ENCODE measurements around the gene RIOK2.
"Not testable (repeated sequence)": the region's sequence is repeated elsewhere in the genome, so short reads cannot be mapped to it uniquely, and the experiment has no call there.

The RIOK2 gene

DNA sequence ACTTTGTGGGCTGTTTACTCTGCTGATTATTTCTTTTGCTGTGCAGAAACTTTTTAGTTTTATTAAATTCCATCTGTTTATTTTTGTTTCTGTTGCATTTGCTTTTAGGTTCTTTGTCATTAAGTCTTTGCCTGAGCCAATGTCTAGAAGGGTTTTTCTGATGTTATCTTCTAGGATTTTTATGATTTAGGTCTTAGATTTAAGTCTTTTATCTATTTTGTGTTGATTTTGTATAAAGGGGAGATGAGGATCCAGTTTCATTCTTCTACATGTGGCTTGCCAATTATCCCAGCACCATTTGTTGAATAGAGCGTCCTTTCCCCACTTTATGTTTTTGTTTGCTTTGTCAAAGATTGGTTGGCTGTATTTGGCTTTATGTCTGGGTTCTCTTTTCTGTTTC, 6.5 kb upstream of the RIOK2 start:
- H3K27ac Mint-ChIP-seq; H3K4me1 Mint-ChIP-seq (ENCODE audit: low read depth); H3K36me3 Mint-ChIP-seq (ENCODE audit: low read depth); H3K4me3 Mint-ChIP-seq; H3K27me3 Mint-ChIP-seq: not testable (repeated sequence)
- peaks cover 14% of the 10 kb centered on the region for H3K9me3 Mint-ChIP-seq

DNA sequence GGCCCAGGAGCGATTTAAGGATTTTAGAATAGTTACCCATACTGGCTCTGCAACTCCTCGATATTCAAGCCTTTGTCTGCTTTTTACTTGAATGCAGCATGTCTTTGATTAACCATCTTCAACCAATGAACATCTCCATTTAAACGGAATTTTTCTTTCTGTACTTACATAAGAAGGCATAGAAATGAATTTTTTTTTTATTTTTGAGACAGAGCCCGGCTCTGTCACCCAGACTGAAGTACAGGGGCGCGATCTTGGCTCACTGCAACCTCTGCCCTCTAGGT, 825 bp upstream of the RIOK2 start:
- H3K4me3 Mint-ChIP-seq = peak overlapping the region; percentile 91
- peaks cover 35% of the 10 kb centered on the region for H3K4me1 Mint-ChIP-seq (ENCODE audit: low read depth)
- H3K36me3 Mint-ChIP-seq (ENCODE audit: low read depth) = peaks cover 34% of the 10 kb centered on the region
- peaks cover 5% of the 10 kb centered on the region for H3K9me3 Mint-ChIP-seq
- H3K27me3 Mint-ChIP-seq = no peaks in the 10 kb centered on the region
- H3K27ac Mint-ChIP-seq = peak overlapping the region; percentile 100

DNA sequence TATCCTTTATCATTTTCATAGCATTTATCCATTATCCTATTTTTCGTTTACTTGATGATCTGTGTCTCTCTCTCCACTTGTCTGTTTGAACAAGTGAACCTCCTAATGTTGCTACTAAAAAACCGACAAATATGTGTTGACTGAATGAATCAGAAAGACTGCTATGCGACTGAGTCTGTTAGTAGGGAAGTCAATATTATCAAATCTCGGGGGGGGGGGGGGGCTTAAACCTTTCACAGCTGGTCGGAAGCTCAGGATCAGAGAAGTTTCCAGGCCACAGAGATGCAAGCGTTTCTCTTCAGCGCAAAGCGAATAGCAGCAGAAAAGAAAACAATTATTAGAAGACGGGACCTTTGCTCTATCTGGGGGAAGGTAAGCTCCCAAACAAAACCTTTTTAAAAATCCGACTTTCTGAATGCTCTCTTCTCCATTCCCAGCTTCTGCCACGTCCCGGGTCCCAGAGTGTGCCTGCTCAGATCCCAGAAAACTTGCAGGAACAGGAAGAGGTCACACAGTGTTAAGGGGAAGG, 412 bp downstream of the RIOK2 start:
- Mint-ChIP-seq H3K4me1 (ENCODE audit: low read depth) (peaks cover 39% of the 10 kb centered on the region), H3K27ac (peak overlapping the region; percentile 100), H3K9me3 (peaks cover 5% of the 10 kb centered on the region), H3K4me3 (peak overlapping the region; percentile 91), H3K36me3 (ENCODE audit: low read depth) (peaks cover 46% of the 10 kb centered on the region), H3K27me3 (no peaks in the 10 kb centered on the region)

DNA sequence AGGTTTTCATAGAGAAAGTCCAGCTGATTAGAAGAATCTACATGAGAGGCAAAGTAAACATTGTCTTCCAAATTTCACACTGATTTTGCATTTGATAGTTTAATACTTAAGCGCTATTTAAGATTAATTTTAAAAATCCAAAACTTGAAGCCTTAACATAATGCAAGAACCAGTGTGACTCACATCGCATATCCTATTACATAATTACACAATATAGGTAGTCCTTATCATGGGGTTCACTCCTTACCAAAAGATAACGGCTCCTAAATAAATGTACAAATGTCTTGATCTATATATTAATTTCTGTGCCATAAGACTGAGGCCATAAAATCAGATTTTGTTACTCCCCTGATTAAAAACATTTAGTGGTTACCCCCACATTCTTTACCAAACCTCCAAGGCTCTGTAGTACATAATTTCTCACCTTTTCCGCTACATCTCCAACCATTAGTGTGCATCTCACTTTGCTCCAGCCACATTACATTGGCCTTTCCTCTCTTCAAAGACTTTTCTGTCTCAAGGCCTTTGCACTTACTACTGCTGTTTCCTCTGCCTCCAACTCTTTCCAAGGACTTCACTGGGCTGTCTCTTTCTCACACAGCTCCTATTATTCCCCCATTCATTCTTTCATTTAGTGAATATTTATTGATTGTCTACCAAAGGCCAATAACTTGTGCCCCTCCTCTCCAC, 1.0 kb downstream of the RIOK2 start:
- H3K4me3 Mint-ChIP-seq = peak overlapping the region; percentile 91
- peaks cover 53% of the 10 kb centered on the region for H3K36me3 Mint-ChIP-seq (ENCODE audit: low read depth)
- H3K27ac Mint-ChIP-seq = peak overlapping the region; percentile 100
- H3K9me3 Mint-ChIP-seq = peaks cover 5% of the 10 kb centered on the region
- peaks cover 39% of the 10 kb centered on the region for H3K4me1 Mint-ChIP-seq (ENCODE audit: low read depth)
- no peaks in the 10 kb centered on the region for H3K27me3 Mint-ChIP-seq

DNA sequence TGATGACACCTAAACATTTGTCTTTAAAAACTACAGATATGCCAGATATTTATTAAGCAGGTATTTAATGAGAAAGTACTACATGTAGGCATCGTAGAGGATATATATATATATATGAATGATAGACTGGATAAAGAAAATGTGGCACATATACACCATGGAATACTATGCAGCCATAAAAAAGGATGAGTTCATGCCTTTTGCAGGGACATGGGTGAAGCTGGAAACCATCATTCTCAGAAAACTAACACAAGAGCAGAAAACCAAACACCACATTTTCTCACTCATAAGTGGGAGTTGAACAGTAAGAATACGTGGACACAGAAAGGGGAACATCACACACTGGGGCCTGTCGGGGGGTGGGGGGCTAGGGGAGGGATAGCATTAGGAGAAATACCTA, 3.6 kb downstream of the RIOK2 start:
- not testable (repeated sequence) for H3K27ac Mint-ChIP-seq, H3K27me3 Mint-ChIP-seq, H3K4me3 Mint-ChIP-seq, H3K9me3 Mint-ChIP-seq
- peaks cover 64% of the 10 kb centered on the region for H3K36me3 Mint-ChIP-seq (ENCODE audit: low read depth)
- H3K4me1 Mint-ChIP-seq (ENCODE audit: low read depth) = peaks cover 36% of the 10 kb centered on the region

DNA sequence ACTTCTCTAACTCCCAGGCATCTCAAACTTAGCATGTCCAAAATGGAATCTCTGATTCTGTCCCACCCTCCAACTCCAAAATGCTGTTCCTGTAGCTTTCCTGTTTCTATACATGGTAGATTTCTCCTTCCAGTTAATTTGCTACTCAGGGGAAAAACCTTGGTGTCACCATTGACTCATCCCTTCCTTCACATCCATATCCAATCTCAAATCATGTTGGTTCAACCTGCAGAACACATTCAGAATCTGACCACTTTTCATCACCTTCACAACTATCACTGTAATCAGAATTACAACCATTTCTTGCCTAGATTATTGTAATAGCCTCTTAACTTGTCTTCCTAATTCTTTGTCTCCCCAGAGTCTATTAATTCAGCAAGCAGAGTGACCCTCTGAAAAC, 10.8 kb downstream of the RIOK2 start:
- no peaks in the 10 kb centered on the region for H3K27me3 Mint-ChIP-seq
- H3K4me1 Mint-ChIP-seq (ENCODE audit: low read depth) = peaks cover 26% of the 10 kb centered on the region
- no peaks in the 10 kb centered on the region for H3K9me3 Mint-ChIP-seq
- H3K27ac Mint-ChIP-seq = peak overlapping the region; percentile 65
- peaks cover 69% of the 10 kb centered on the region for H3K36me3 Mint-ChIP-seq (ENCODE audit: low read depth)
- H3K4me3 Mint-ChIP-seq = no peak overlapping the region

DNA sequence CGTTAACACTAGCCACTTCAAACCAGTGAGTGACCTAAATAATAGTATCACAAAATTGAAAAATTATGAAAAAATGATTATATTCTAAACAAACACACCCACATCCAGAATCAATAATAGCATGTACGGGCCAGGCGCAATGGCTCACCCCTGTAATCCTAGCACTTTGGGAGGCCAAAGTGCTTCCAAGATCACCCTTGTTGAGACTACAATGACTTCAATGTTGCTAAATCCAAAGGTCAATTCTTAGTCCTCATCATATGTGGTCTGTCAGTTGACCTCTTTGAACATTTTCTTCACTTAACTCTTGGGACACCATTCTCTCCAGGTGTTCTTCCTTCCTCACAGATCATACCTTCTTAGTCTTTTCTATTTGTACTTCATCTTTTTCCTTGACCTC, 11.3 kb downstream of the RIOK2 start:
- H3K4me3 Mint-ChIP-seq = no peak overlapping the region
- peaks cover 64% of the 10 kb centered on the region for H3K36me3 Mint-ChIP-seq (ENCODE audit: low read depth)
- H3K27ac Mint-ChIP-seq = peak overlapping the region; percentile 65
- H3K4me1 Mint-ChIP-seq (ENCODE audit: low read depth) = peaks cover 27% of the 10 kb centered on the region
- no peaks in the 10 kb centered on the region for H3K27me3 Mint-ChIP-seq
- no peaks in the 10 kb centered on the region for H3K9me3 Mint-ChIP-seq

DNA sequence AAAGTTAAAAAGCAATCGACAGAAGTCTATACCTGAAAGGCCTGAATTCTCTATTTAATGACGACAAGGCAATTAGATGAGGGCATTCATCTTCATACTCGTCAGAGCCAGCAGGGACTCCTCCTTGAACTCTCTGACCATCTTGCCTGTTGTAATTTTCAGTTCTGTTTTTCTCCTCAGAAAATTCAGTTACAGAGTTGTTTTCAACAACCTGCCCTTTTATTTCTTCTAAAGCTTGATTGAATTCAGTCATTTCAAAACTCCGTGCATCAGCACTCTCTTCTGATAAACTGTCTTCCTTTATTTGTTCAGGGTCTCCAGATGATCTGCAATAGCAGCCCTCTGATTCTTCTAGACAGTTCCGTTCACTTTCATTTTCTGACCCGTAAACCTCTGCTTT, 15.6 kb downstream of the RIOK2 start:
- H3K4me1 Mint-ChIP-seq (ENCODE audit: low read depth) = peaks cover 27% of the 10 kb centered on the region
- no peak overlapping the region for H3K4me3 Mint-ChIP-seq
- no peaks in the 10 kb centered on the region for H3K27me3 Mint-ChIP-seq
- peaks cover 58% of the 10 kb centered on the region for H3K36me3 Mint-ChIP-seq (ENCODE audit: low read depth)
- H3K9me3 Mint-ChIP-seq = no peaks in the 10 kb centered on the region
- peak overlapping the region; percentile 19 for H3K27ac Mint-ChIP-seq

DNA sequence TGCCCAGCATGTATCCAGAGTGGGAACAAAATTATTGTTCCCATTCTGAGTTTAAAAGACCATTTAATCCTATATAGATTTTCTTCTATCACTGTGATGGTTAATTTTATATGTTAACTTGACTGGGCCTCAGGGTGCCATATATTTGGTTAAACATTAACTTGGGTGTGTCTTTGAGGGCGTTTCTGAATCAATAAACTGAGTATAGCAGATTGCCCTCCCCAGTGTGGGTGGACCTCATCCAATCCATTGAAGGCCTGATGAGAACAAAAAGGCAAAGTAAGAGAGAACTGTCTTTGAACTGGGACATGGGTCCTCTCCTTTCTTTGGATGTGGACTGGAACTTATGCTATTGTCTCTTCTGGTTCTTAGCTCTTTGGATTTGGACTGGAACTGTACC, 17.3 kb downstream of the RIOK2 start:
- Mint-ChIP-seq H3K4me1 (ENCODE audit: low read depth) (peaks cover 17% of the 10 kb centered on the region), H3K4me3 (no peak overlapping the region), H3K27ac (peak overlapping the region; percentile 52), H3K9me3 (no peaks in the 10 kb centered on the region), H3K36me3 (ENCODE audit: low read depth) (peaks cover 58% of the 10 kb centered on the region), H3K27me3 (no peaks in the 10 kb centered on the region)

DNA sequence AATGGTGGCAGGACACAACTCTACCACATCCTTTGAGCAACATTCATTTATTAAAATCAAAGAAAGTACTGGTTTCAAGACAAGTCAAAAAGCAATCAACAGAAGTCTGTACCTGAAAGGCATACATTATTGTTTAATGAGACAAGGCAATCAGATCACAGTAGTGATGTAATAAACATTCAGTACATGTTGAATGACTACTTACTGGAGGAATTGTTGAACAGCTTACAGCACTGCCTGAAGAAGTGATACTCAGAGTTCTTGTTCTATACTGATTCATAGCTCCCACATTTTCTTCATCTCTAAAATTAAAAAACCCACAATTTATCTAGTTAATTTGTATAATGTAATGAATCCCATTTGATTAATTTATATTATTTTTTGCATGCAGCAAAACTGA, 18.2 kb downstream of the RIOK2 start:
- Mint-ChIP-seq H3K27ac (no peak overlapping the region), H3K27me3 (no peaks in the 10 kb centered on the region), H3K4me1 (ENCODE audit: low read depth) (peaks cover 17% of the 10 kb centered on the region), H3K4me3 (no peak overlapping the region), H3K36me3 (ENCODE audit: low read depth) (peaks cover 60% of the 10 kb centered on the region), H3K9me3 (no peaks in the 10 kb centered on the region)

DNA sequence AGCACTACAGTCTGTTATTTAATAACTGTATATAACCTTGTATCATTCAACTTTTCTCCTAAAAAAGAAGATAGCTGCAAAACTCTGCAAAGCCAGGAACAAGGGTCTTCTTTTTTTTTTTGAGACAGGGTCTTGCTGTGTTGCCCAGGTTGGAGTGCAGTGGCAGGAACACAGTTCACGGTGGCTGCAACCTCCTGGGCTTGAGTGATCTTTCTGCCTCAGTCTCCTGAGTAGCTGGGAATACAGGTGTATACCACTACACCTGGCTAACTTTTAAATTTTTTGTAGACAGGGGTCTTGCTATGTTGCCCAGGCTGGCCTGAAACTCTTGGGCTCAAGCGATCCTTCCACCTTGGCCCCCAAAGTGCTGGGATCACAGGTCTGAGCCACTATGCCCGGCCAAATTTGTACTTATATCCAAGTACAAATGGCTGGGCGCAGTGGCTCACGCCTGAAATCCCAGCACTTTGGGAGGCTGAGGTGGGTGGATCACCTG, 19.2 kb downstream of the RIOK2 start:
- Mint-ChIP-seq H3K4me3 (no peak overlapping the region), H3K36me3 (ENCODE audit: low read depth) (peaks cover 63% of the 10 kb centered on the region), H3K27ac (no peak overlapping the region), H3K9me3 (peaks cover under 1% of the 10 kb centered on the region), H3K27me3 (no peaks in the 10 kb centered on the region), H3K4me1 (ENCODE audit: low read depth) (peaks cover 17% of the 10 kb centered on the region)

DNA sequence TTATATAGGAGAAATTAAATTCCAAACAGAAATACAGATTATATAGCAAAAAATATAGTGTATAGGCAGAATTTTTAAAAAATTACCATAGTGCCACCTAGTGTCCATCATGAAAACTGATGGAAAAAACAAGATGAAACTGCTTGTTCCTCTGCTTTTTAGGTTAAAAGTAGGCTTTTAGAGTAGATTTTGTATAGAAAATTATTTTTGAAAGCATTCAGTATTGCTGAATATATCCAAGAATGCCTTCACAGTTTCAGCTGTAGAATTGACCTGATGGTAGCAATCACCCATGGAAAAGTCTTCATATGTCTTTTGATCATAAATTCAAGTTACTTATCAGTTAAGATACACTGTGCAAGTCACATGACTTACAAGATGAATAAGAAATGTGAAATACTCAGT, 19.7 kb downstream of the RIOK2 start:
- Mint-ChIP-seq H3K9me3 (peaks cover 5% of the 10 kb centered on the region), H3K4me3 (no peak overlapping the region), H3K27me3 (no peaks in the 10 kb centered on the region), H3K27ac (no peak overlapping the region), H3K36me3 (ENCODE audit: low read depth) (peaks cover 63% of the 10 kb centered on the region), H3K4me1 (ENCODE audit: low read depth) (peaks cover 17% of the 10 kb centered on the region)

DNA sequence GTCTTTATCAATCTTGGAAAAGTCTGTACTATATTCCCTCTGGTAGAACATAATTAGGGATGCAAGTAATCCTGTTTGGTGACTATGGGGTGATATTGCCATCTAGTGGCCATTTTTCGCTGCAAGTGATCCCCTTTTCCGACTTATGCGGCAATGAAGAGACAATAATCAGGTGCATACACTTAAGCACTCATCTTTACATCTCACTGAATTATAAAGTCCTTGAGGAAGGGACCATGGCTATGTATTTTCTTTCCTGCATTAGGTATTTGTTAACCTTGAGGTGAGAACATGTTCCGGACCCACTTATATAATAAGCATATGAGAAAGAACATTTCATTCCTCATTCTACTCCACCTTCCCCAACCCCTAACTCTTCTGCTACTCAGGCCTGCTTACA, 21.0 kb downstream of the RIOK2 start:
- H3K27ac Mint-ChIP-seq = no peak overlapping the region
- no peaks in the 10 kb centered on the region for H3K27me3 Mint-ChIP-seq
- H3K36me3 Mint-ChIP-seq (ENCODE audit: low read depth) = peaks cover 63% of the 10 kb centered on the region
- H3K9me3 Mint-ChIP-seq = peaks cover 15% of the 10 kb centered on the region
- no peak overlapping the region for H3K4me3 Mint-ChIP-seq
- peaks cover 9% of the 10 kb centered on the region for H3K4me1 Mint-ChIP-seq (ENCODE audit: low read depth)

DNA sequence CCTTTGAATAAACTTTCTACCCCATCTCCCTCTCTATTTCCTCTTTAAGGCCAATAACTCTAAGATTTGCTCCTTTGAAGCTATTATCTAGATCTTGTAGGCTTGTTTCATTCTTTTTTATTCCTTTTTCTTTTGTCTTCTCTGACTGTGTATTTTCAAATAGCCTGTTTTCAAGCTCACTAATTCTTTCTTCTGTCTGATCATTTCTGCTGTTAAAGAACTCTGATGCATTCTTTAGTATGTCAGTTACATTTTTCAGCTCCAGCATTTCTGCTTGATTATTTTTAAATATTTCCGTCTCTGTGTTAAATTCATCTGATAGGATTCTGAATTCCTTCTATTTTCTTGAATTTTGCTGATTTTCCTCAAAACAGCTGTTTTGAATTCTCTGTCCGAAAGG, 25.4 kb downstream of the RIOK2 start:
- peaks cover 20% of the 10 kb centered on the region for H3K9me3 Mint-ChIP-seq
- H3K36me3 Mint-ChIP-seq (ENCODE audit: low read depth) = peaks cover 43% of the 10 kb centered on the region
- H3K27ac Mint-ChIP-seq = no peak overlapping the region
- H3K4me3 Mint-ChIP-seq = no peak overlapping the region
- H3K27me3 Mint-ChIP-seq = peaks cover 4% of the 10 kb centered on the region
- no peaks in the 10 kb centered on the region for H3K4me1 Mint-ChIP-seq (ENCODE audit: low read depth)

DNA sequence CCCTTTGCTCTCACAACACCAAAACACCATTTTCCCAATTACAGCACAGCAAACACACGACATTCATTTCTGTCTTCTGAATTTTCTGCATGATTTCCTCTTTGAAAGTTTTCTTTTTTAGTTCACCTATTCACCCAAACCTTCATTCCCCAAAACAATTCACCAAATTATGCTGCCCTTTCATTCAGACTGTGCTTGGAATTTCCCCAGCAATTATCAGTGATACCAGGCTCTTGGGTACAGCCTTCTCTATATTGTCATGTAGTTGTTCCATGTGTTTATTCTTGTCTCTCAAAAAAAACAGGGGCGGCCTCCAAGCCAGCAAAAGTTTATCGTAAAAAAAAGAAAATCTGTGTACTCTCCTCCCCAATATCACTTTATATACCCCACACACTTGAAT, 31.7 kb downstream of the RIOK2 start:
- Mint-ChIP-seq H3K27me3 (no peaks in the 10 kb centered on the region), H3K4me3 (no peak overlapping the region)

DNA sequence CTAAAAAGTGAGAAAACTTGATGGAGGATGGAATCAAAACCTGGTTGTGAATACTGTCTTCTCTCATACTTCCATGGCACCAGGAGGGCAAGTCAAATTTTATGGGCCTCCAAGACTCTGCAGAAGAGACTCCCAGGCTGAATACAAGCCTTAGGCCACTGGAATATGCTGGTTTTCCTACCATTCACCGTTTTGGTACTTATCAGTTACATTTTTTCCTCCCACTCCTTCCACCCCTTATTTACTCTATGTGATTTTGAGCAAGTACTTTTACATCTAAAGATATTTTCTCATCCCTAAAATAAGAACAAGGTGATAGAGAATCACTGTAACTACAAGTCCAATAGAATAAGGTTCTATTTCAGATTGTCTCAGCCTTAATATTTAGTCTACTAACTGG, 32.6 kb downstream of the RIOK2 start:
- no peak overlapping the region for H3K4me3 Mint-ChIP-seq
- no peaks in the 10 kb centered on the region for H3K9me3 Mint-ChIP-seq
- H3K27me3 Mint-ChIP-seq = no peaks in the 10 kb centered on the region
- H3K27ac Mint-ChIP-seq = no peak overlapping the region
- H3K4me1 Mint-ChIP-seq (ENCODE audit: low read depth) = no peaks in the 10 kb centered on the region
- H3K36me3 Mint-ChIP-seq (ENCODE audit: low read depth) = no peaks in the 10 kb centered on the region

More for the DNA sequence above, 31.7 kb downstream of the RIOK2 start:
- Mint-ChIP-seq H3K27ac (no peak overlapping the region), H3K9me3 (peaks cover under 1% of the 10 kb centered on the region), H3K4me1 (ENCODE audit: low read depth) (no peaks in the 10 kb centered on the region), H3K36me3 (ENCODE audit: low read depth) (no peaks in the 10 kb centered on the region)

All from stimulated activated naive CD8-positive, alpha-beta T cell treated with anti-CD3 and anti-CD28 coated beads, Interleukin-15, Interleukin-2, amounts not matched to agents 100 ng/mL and 50 ng/mL, for 24 hours (primary cell).